SK-N-MC (cell line): Measurements from ENCODE around the gene C1S.

Experiments used
- DNase-seq: peaks from one replicate; pipeline ENCODE4 v3.0.0-alpha.2; 2011; ENCODE audit warnings: low read depth, low spot score
- H3K27ac ChIP-seq: fragments of 200-600 bp; sonication (generic); 2 replicates; pipeline ENCODE4 v1.5.1; 2016; ENCODE audit warnings: mixed run types
- H3K36me3 ChIP-seq: fragments of 200-600 bp; sonication (generic); 2 replicates; pipeline ENCODE4 v1.6.1; 2017; ENCODE audit warnings: antibody characterized with exemption, low read length, mixed read lengths; ENCODE audit not compliant: insufficient read depth
- H3K4me3 ChIP-seq: fragments of 200-600 bp; sonication (generic); 2 replicates; pipeline ENCODE4 v1.5.1; 2016
- H3K9ac ChIP-seq: fragments of 200-600 bp; sonication (generic); 2 replicates; pipeline ENCODE4 v1.8.0; 2017; ENCODE audit warnings: mixed run types, mixed read lengths; ENCODE audit not compliant: insufficient read length
- H3K9me3 ChIP-seq: fragments of 200-600 bp; sonication (generic); 2 replicates; pipeline ENCODE4 v1.6.1; 2017; ENCODE audit warnings: low read depth, mild to moderate bottlenecking, antibody characterized with exemption, low read length, moderate library complexity, mixed read lengths
- EZH2 ChIP-seq: fragments of 200-600 bp; sonication (generic); IDR thresholded peaks from one replicate; pipeline ENCODE4 v1.6.1; 2017; ENCODE audit warnings: antibody characterized with exemption
- FOXP2 ChIP-seq: optimal IDR thresholded peaks from 2 replicates; pipeline ENCODE3; 2011; ENCODE audit warnings: mild to moderate bottlenecking, moderate library complexity; ENCODE audit not compliant: insufficient read depth; ENCODE audit errors: extremely low read length, control extremely low read depth
- POLR2AphosphoS5 ChIP-seq: IDR thresholded peaks from 2 replicates; pipeline ENCODE4 v1.6.1; 2012; ENCODE audit warnings: mild to moderate bottlenecking, low read depth, low read length, borderline replicate concordance

Gene C1S

GRCh38 chr12:7058163-7058845 is 2.2 kb upstream of the C1S start:
- Histone ChIP-seq H3K9ac (no peak overlapping the region), H3K27ac (no peak overlapping the region), H3K36me3 (no peaks in the 10 kb centered on the region), H3K9me3 (no peaks in the 10 kb centered on the region), H3K4me3 (no peak overlapping the region)
- no peak for DNase-seq
- no peak for TF ChIP-seq FOXP2
- no peak for TF ChIP-seq EZH2
- TF ChIP-seq POLR2AphosphoS5: no peak

GRCh38 chr12:7058850-7059395 is 1.6 kb upstream of the C1S start:
- TF ChIP-seq FOXP2: no peak
- TF ChIP-seq POLR2AphosphoS5: no peak
- no peak overlapping the region for H3K27ac ChIP-seq

GRCh38 chr12:7059780-7060179 is 738 bp upstream of the C1S start:
- Histone ChIP-seq H3K9me3 (no peaks in the 10 kb centered on the region), H3K36me3 (no peaks in the 10 kb centered on the region), H3K4me3 (no peak overlapping the region), H3K9ac (no peak overlapping the region), H3K27ac (no peak overlapping the region)
- TF ChIP-seq EZH2 (no peak), FOXP2 (no peak), POLR2AphosphoS5 (no peak)
- DNase-seq: no peak

More at GRCh38 chr12:7058850-7059395, 1.6 kb upstream of the C1S start:
- Histone ChIP-seq H3K4me3 (no peak overlapping the region), H3K9ac (no peak overlapping the region), H3K36me3 (no peaks in the 10 kb centered on the region), H3K9me3 (no peaks in the 10 kb centered on the region)
- DNase-seq: no peak

GRCh38 chr12:7061138-7061537 is 620 bp downstream of the C1S start:
- Histone ChIP-seq H3K9ac (no peak overlapping the region), H3K27ac (no peak overlapping the region), H3K9me3 (no peaks in the 10 kb centered on the region), H3K36me3 (no peaks in the 10 kb centered on the region), H3K4me3 (no peak overlapping the region)
- TF ChIP-seq POLR2AphosphoS5 (no peak), EZH2 (no peak), FOXP2 (no peak)
- no peak for DNase-seq

- no peak overlapping the region for H3K27ac ChIP-seq
- H3K9ac ChIP-seq: no peak overlapping the region
- no peaks in the 10 kb centered on the region for H3K36me3 ChIP-seq
- TF ChIP-seq EZH2 (no peak), FOXP2 (no peak), POLR2AphosphoS5 (no peak)
- no peaks in the 10 kb centered on the region for H3K9me3 ChIP-seq
- DNase-seq: no peak
- no peak overlapping the region for H3K4me3 ChIP-seq
Measured at GRCh38 chr12:7061596-7061995, 1.1 kb downstream of the C1S start.

GRCh38 chr12:7064516-7064915 is 4.0 kb downstream of the C1S start:
- no peaks in the 10 kb centered on the region for H3K9me3 ChIP-seq
- H3K36me3 ChIP-seq: no peaks in the 10 kb centered on the region
- no peak for DNase-seq
- TF ChIP-seq FOXP2: no peak
- no peak overlapping the region for H3K4me3 ChIP-seq
- no peak overlapping the region for H3K27ac ChIP-seq
- H3K9ac ChIP-seq: no peak overlapping the region

GRCh38 chr12:7065073-7065623 is 4.6 kb downstream of the C1S start:
- Histone ChIP-seq H3K36me3 (no peaks in the 10 kb centered on the region), H3K9ac (no peak overlapping the region), H3K9me3 (no peaks in the 10 kb centered on the region), H3K27ac (no peak overlapping the region), H3K4me3 (no peak overlapping the region)
- TF ChIP-seq FOXP2 (no peak), POLR2AphosphoS5 (no peak), EZH2 (no peak)
- no peak for DNase-seq

GRCh38 chr12:7066596-7066995 is 6.1 kb downstream of the C1S start:
- Histone ChIP-seq H3K36me3 (no peaks in the 10 kb centered on the region), H3K9ac (no peak overlapping the region), H3K9me3 (no peaks in the 10 kb centered on the region), H3K27ac (no peak overlapping the region), H3K4me3 (no peak overlapping the region)
- TF ChIP-seq EZH2 (no peak), POLR2AphosphoS5 (no peak), FOXP2 (no peak)
- no peak for DNase-seq
